K562 (cell line): ENCODE data around the gene PCMTD2. TPM values are rescaled to one million over a fixed set of nuclear protein-coding genes. Genes with fewer than 3 reads are reported as not detected.
A peak's percentile ranks its signal among the peaks of the same experiment; 100 is the strongest.

Experiments used
- CGGBP1 ChIP-seq: fragments of 250-450 bp; sonication (Bioruptor Pico); IDR thresholded peaks from 2 replicates; pipeline ENCODE4 v1.9.0; 2021; ENCODE audit warnings: mild to moderate bottlenecking
- FOXJ3 ChIP-seq: sonication (generic); formaldehyde crosslinking; IDR thresholded peaks from 2 replicates; pipeline ENCODE4 v1.4.0; 2020; ENCODE audit warnings: mild to moderate bottlenecking, missing genetic modification reagents
- GATA2 ChIP-seq: sonication (generic); formaldehyde crosslinking; IDR thresholded peaks from 2 replicates; pipeline ENCODE4 v1.4.0; 2020; ENCODE audit warnings: mild to moderate bottlenecking, missing genetic modification reagents
- HMG20B ChIP-seq: fragments of 250-450 bp; sonication (Bioruptor Pico); IDR thresholded peaks from 2 replicates; pipeline ENCODE4 v1.5.0; 2021; ENCODE audit warnings: mild to moderate bottlenecking
- HNRNPK ChIP-seq: fragments of 200-400 bp; formaldehyde crosslinking; IDR thresholded peaks from one replicate; pipeline ENCODE4 v1.6.1; 2018; ENCODE audit warnings: mild to moderate bottlenecking, low read depth, low read length; ENCODE audit not compliant: poor library complexity, severe bottlenecking
- HOMEZ ChIP-seq: fragments of 250-450 bp; sonication (Bioruptor Pico); IDR thresholded peaks from 2 replicates; pipeline ENCODE4 v1.4.0; 2020; ENCODE audit warnings: mild to moderate bottlenecking, moderate library complexity
- KLF10 ChIP-seq: fragments of 250-450 bp; sonication (Bioruptor Pico); IDR thresholded peaks from 2 replicates; pipeline ENCODE4 v1.6.1; 2021; ENCODE audit warnings: matching md5 sums
- MIER1 ChIP-seq: fragments of 450-650 bp; IDR thresholded peaks from 2 replicates; pipeline ENCODE4 v1.6.1; 2016; ENCODE audit warnings: antibody characterized with exemption, mild to moderate bottlenecking, low read depth
- NFE2L1 ChIP-seq: fragments of 450-650 bp; IDR thresholded peaks from 2 replicates; pipeline ENCODE4 v1.6.1; 2016; ENCODE audit warnings: missing genetic modification characterization, low read depth, mild to moderate bottlenecking, missing compliant biosample characterization, moderate library complexity, borderline replicate concordance
- NFIC ChIP-seq: fragments of 450-650 bp; IDR thresholded peaks from 2 replicates; pipeline ENCODE4 v1.6.1; 2017; ENCODE audit warnings: mild to moderate bottlenecking, inconsistent platforms
- PHB2 ChIP-seq: fragments of 450-650 bp; IDR thresholded peaks from 2 replicates; pipeline ENCODE4 v1.6.1; 2017; ENCODE audit warnings: low read depth
- POLR2AphosphoS2 ChIP-seq: IDR thresholded peaks from 2 replicates; pipeline ENCODE4 v1.6.1; 2012; ENCODE audit warnings: low read length, improper control_type of control experiment
- POLR3G ChIP-seq: IDR thresholded peaks from 2 replicates; pipeline ENCODE4 v1.6.1; 2011; ENCODE audit not compliant: insufficient read length, insufficient replicate concordance; ENCODE audit errors: extremely low read depth
- PRPF4 ChIP-seq: fragments of 200-400 bp; formaldehyde crosslinking; IDR thresholded peaks from one replicate; pipeline ENCODE4 v1.6.1; 2017; ENCODE audit warnings: low read length, low read depth, mild to moderate bottlenecking; ENCODE audit not compliant: insufficient read depth, poor library complexity, severe bottlenecking
- RBM22 ChIP-seq: fragments of 200-400 bp; formaldehyde crosslinking; IDR thresholded peaks from 2 replicates; pipeline ENCODE4 v1.6.1; 2018; ENCODE audit warnings: low read length, low read depth; ENCODE audit not compliant: poor library complexity, severe bottlenecking
- TARDBP ChIP-seq: fragments of 450-650 bp; IDR thresholded peaks from 2 replicates; pipeline ENCODE4 v1.6.1; 2016
- ZNF695 ChIP-seq: fragments of 450-650 bp; formaldehyde crosslinking; IDR thresholded peaks from 2 replicates; pipeline ENCODE4 v1.4.0; 2020; ENCODE audit warnings: mild to moderate bottlenecking, moderate library complexity
- ZNF707 ChIP-seq: fragments of 250-450 bp; sonication (Bioruptor Pico); conservative IDR thresholded peaks from 2 replicates; pipeline ENCODE4 v1.8.0; 2022; ENCODE audit warnings: inconsistent platforms, mild to moderate bottlenecking, moderate library complexity
- ZNF717 ChIP-seq: fragments of 250-450 bp; sonication (Bioruptor Pico); IDR thresholded peaks from 2 replicates; pipeline ENCODE4 v1.5.0; 2021
- ZNF830 ChIP-seq: fragments of 250-450 bp; sonication (Bioruptor Pico); IDR thresholded peaks from 2 replicates; pipeline ENCODE4 v1.5.0; 2021; ENCODE audit warnings: mild to moderate bottlenecking
- polyA plus RNA-seq, 8 experiments: library from polyadenylated mRNA; depleted of rRNA in 4 of 8; stranded (reverse) in 5 of 8; unstranded in 3 of 8; fragments of >200 nt; fragmentation: Nextera tagmentation in 2 of 8; fragmentation: Illumina TruSeq in 1 of 8; extraction: Ambion mirVana in 2 of 8; extraction: Trizol in 1 of 8; gene quantifications; 2 replicates each; pipeline versions ENCODE4 v1.2.1 to v1.2.3, GENCODE V29; 2011 to 2014; ENCODE audit warnings: inconsistent platforms in 1 of 8, missing spikeins in 1 of 8
- total RNA-seq, 7 experiments: library from RNA; depleted of rRNA in 6 of 7; stranded (reverse); fragments of >200 nt in 6 of 7; fragmentation: Illumina TruSeq in 2 of 7; extraction: Trizol in 2 of 7; gene quantifications; 2 replicates each; pipeline versions ENCODE4 v1.2.1 to v1.2.3, GENCODE V29; 2011 to 2021; ENCODE audit warnings: low replicate concordance in 1 of 7
- TF ChIP-seq, protein P1 (sequence below): fragments of 450-650 bp; IDR thresholded peaks from 2 replicates; pipeline ENCODE4 v1.7.0; 2016; ENCODE audit warnings: borderline replicate concordance
- TF ChIP-seq, protein P2 (sequence below), 2 experiments: fragments of 450-650 bp in 1 of 2; IDR thresholded peaks; 2 replicates each; pipeline ENCODE4 v1.6.1; 2011 to 2017; ENCODE audit warnings: low read depth in 2 of 2, antibody characterized with exemption in 1 of 2, borderline replicate concordance in 1 of 2, low read length in 1 of 2, mild to moderate bottlenecking in 1 of 2, mixed read lengths in 1 of 2; ENCODE audit not compliant: control insufficient read depth in 1 of 2

Gene PCMTD2
- total and polyA plus RNA-seq, 9 of the 15 experiments (the other 6 are each of a cell fraction or from before 2014, with no cell fraction given), result 11.3 to 49.3 (median 28.4) TPM

GRCh38 chr20:64255361-64256281 lies at the start of gene PCMTD2 (continued):
- TF ChIP-seq CGGBP1 (CRISPR knock-in tag) (peak; percentile 25; the same call in 1 of the 2 replicates), ZNF717 (CRISPR knock-in tag) (no peak), POLR2AphosphoS2 (no peak), POLR3G (no peak), HNRNPK (no peak), HMG20B (CRISPR knock-in tag) (no peak), FOXJ3 (CRISPR knock-in tag) (no peak), NFE2L1 (tag) (no peak), KLF10 (CRISPR knock-in tag) (no peak), ZNF707 (no peak), TARDBP (no peak), PRPF4 (no peak), RBM22 (no peak), NFIC (0 out of 2 replicates have a peak, but pooled peaks have one; percentile 15), MIER1 (no peak), PHB2 (no peak), ZNF830 (CRISPR knock-in tag) (no peak), GATA2 (no peak), HOMEZ (no peak), ZNF695 (CRISPR knock-in tag) (no peak)
- TF ChIP-seq, protein P1, sequence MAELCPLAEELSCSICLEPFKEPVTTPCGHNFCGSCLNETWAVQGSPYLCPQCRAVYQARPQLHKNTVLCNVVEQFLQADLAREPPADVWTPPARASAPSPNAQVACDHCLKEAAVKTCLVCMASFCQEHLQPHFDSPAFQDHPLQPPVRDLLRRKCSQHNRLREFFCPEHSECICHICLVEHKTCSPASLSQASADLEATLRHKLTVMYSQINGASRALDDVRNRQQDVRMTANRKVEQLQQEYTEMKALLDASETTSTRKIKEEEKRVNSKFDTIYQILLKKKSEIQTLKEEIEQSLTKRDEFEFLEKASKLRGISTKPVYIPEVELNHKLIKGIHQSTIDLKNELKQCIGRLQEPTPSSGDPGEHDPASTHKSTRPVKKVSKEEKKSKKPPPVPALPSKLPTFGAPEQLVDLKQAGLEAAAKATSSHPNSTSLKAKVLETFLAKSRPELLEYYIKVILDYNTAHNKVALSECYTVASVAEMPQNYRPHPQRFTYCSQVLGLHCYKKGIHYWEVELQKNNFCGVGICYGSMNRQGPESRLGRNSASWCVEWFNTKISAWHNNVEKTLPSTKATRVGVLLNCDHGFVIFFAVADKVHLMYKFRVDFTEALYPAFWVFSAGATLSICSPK, result no peak
- TF ChIP-seq, protein P2, sequence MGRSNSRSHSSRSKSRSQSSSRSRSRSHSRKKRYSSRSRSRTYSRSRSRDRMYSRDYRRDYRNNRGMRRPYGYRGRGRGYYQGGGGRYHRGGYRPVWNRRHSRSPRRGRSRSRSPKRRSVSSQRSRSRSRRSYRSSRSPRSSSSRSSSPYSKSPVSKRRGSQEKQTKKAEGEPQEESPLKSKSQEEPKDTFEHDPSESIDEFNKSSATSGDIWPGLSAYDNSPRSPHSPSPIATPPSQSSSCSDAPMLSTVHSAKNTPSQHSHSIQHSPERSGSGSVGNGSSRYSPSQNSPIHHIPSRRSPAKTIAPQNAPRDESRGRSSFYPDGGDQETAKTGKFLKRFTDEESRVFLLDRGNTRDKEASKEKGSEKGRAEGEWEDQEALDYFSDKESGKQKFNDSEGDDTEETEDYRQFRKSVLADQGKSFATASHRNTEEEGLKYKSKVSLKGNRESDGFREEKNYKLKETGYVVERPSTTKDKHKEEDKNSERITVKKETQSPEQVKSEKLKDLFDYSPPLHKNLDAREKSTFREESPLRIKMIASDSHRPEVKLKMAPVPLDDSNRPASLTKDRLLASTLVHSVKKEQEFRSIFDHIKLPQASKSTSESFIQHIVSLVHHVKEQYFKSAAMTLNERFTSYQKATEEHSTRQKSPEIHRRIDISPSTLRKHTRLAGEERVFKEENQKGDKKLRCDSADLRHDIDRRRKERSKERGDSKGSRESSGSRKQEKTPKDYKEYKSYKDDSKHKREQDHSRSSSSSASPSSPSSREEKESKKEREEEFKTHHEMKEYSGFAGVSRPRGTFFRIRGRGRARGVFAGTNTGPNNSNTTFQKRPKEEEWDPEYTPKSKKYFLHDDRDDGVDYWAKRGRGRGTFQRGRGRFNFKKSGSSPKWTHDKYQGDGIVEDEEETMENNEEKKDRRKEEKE (IDR thresholded peaks at IDR 0.05; ENCODE audit: borderline replicate concordance in 1 of 2, control insufficient read depth in 1 of 2, low read depth in 2 of 2, low read length in 1 of 2), result no peak
